GM19455 (cell line): ENCODE data around the gene ENTPD3.
"Not testable (repeated sequence)": the region's sequence is repeated elsewhere in the genome, so short reads cannot be mapped to it uniquely, and the experiment has no call there.

Experiments
- ATAC-seq: cut with Tn5 transposase; IDR thresholded peaks from one replicate; pipeline ENCODE4 v1.9.1; 2021; ENCODE audit not compliant: unreplicated experiment

Gene ENTPD3

GRCh38 chr3:40456940-40457823 lies 70.2 kb downstream of the ENTPD3 start, which contains the start of gene RPL14:
RPL14 (plus strand) TSS chr3:40457339; CDS start chr3:40457472, 133 bp downstream.
- ATAC-seq, result peak; percentile 66

GRCh38 chr3:40458473-40458872 lies 71.5 kb downstream of the ENTPD3 start:
- no peak for ATAC-seq

GRCh38 chr3:40460481-40460880 lies 73.5 kb downstream of the ENTPD3 start:
- ATAC-seq, result not testable (repeated sequence)

GRCh38 chr3:40461161-40461560 lies 74.2 kb downstream of the ENTPD3 start:
- no peak for ATAC-seq

- not testable (repeated sequence) for ATAC-seq
These were observed 75.9 kb downstream of the ENTPD3 start for GRCh38 chr3:40462838-40463237.

- ATAC-seq, result no peak
These were observed 76.6 kb downstream of the ENTPD3 start for GRCh38 chr3:40463579-40463978.

- no peak for ATAC-seq
These were observed 77.5 kb downstream of the ENTPD3 start for GRCh38 chr3:40464339-40465110.

GRCh38 chr3:40465111-40465407 lies 78.1 kb downstream of the ENTPD3 start:
- ATAC-seq, result no peak

- ATAC-seq, result no peak
These were observed 78.5 kb downstream of the ENTPD3 start for GRCh38 chr3:40465456-40465855.

- no peak for ATAC-seq
These were observed 81.0 kb downstream of the ENTPD3 start for GRCh38 chr3:40468018-40468417.

- ATAC-seq, result no peak
These were observed 83.7 kb downstream of the ENTPD3 start for GRCh38 chr3:40470701-40471100.

GRCh38 chr3:40476478-40477470 lies 89.8 kb downstream of the ENTPD3 start, which contains the start of gene ZNF619:
ZNF619 (plus strand) TSS chr3:40477122; CDS start chr3:40477980, 858 bp downstream.
- peak; percentile 80 for ATAC-seq

GRCh38 chr3:40477666-40478065 lies 90.7 kb downstream of the ENTPD3 start:
- peak; percentile 7 for ATAC-seq
